ENCODE results near the gene THEMIS. TPM values are rescaled to one million over a fixed set of nuclear protein-coding genes. Genes with fewer than 3 reads are reported as not detected.
A peak's percentile ranks its signal among the peaks of the same experiment; 100 is the strongest.

The THEMIS gene
- total and polyA plus RNA-seq, 2 of the 4 experiments (the other 2 are of a cell fraction), result not detected

DNA sequence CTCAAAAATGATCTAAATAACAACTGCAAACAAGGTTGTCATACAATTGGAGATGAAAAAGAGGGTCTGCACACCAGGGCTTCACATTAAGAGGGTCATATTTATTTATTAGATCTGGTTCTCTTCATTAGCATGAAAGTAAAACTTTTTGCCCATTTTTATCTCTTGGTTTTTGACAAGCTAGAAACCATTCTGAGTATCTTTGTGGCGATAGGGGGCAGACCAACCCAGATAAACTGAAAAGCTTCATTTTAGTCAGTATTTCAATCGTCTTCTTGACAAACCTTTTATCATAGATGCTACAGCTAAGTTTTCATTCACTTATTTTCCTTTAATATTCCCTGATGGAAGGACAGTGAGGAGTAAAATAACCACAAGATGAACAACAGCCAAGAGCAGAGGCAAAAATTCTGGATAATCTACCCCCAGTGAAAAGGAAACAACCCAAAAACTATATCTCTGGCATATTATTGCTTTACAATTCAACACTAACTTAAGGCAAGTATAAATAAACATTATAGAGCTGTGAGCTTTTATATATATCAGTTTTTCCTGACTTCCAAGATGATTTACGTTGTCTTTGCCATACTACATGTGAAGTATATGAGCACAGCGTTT is 45.2 kb downstream of the THEMIS start:
- Histone ChIP-seq H4K8ac (ENCODE audit: low read depth in 2 of 2, low read length in 2 of 2) (no peak overlapping the region), H3K4ac (ENCODE audit: low read depth, low read length) (no peak overlapping the region), H2BK5ac (ENCODE audit: low read depth, low read length, poor library complexity, severe bottlenecking) (no peak overlapping the region), H3K27me3 (ENCODE audit: control insufficient read depth, insufficient read depth, low read length) (no peaks in the 10 kb centered on the region), H4K91ac (ENCODE audit: insufficient read depth, low read depth, low read length) (no peak overlapping the region), H3K4me2 (ENCODE audit: low read depth, low read length) (no peak overlapping the region), H2BK20ac (ENCODE audit: low read depth, low read length) (no peak overlapping the region), H3K27ac (ENCODE audit: insufficient read depth, low read length) (no peak overlapping the region), H3K14ac (replicated peaks; ENCODE audit: low read depth, low read length) (no peak overlapping the region), H3K79me1 (ENCODE audit: low read depth in 1 of 2, low read length in 2 of 2) (no peaks in the 10 kb centered on the region), H3K9me1 (ENCODE audit: insufficient read depth, low read length) (no peaks in the 10 kb centered on the region), H4K20me1 (ENCODE audit: insufficient read depth, low read length) (no peaks in the 10 kb centered on the region), H2AK9ac (replicated peaks; ENCODE audit: low read depth, low read length, poor library complexity) (no peak overlapping the region), H3K18ac (ENCODE audit: low read depth, low read length) (no peak overlapping the region), H3K9me3 (ENCODE audit: control insufficient read depth, insufficient read depth, low read length) (no peaks in the 10 kb centered on the region), H2AFZ (replicated peaks; ENCODE audit: low read length, poor library complexity) (no peak overlapping the region), H3K23ac (ENCODE audit: low read depth, low read length) (no peak overlapping the region), H3K9ac (ENCODE audit: low read depth, low read length) (no peak overlapping the region), H3K4me1 (ENCODE audit: control insufficient read depth, insufficient read depth, low read length) (no peaks in the 10 kb centered on the region), H2AK5ac (ENCODE audit: low read depth, low read length) (no peak overlapping the region), H3K36me3 (ENCODE audit: control insufficient read depth, insufficient read depth, low read length) (no peaks in the 10 kb centered on the region), H3K56ac (ENCODE audit: extremely low read depth, insufficient read depth, low read length) (no peak overlapping the region), H4K5ac (ENCODE audit: low read depth, low read length) (no peak overlapping the region), H2BK15ac (ENCODE audit: low read depth, low read length) (no peak overlapping the region), H3K4me3 (ENCODE audit: insufficient read depth, low read depth, low read length) (no peak overlapping the region), H2BK120ac (ENCODE audit: low read depth, low read length) (no peak overlapping the region)
- no TSS peak for BruUV-seq (replicated peaks)
- in situ Hi-C loops (cut with MboI; ENCODE audit: low sequenced_read_pairs), result loop anchor here (10.0 kb wide), 1 partner anchor 879 kb away; no protein-coding TSS in a partner anchor
- DNase-seq (peak; percentile 45), ATAC-seq (ENCODE audit: low read depth) (peak; percentile 60; the same call in 1 of the 2 replicates)
- peak; percentile 65 for TF ChIP-seq RAD21 (IDR thresholded peaks at IDR 0.05; ENCODE audit: low read length)
- peak; percentile 40; the same call in 1 of the 2 replicates for TF ChIP-seq SMC3 (IDR thresholded peaks at IDR 0.05; ENCODE audit: low read depth, low read length)
- TF ChIP-seq CEBPB (IDR thresholded peaks at IDR 0.05; ENCODE audit: low read depth, low read length), result no peak
- no peak for TF ChIP-seq MAFK (IDR thresholded peaks at IDR 0.05; ENCODE audit: low read depth, low read length)
- TF ChIP-seq, protein P1, sequence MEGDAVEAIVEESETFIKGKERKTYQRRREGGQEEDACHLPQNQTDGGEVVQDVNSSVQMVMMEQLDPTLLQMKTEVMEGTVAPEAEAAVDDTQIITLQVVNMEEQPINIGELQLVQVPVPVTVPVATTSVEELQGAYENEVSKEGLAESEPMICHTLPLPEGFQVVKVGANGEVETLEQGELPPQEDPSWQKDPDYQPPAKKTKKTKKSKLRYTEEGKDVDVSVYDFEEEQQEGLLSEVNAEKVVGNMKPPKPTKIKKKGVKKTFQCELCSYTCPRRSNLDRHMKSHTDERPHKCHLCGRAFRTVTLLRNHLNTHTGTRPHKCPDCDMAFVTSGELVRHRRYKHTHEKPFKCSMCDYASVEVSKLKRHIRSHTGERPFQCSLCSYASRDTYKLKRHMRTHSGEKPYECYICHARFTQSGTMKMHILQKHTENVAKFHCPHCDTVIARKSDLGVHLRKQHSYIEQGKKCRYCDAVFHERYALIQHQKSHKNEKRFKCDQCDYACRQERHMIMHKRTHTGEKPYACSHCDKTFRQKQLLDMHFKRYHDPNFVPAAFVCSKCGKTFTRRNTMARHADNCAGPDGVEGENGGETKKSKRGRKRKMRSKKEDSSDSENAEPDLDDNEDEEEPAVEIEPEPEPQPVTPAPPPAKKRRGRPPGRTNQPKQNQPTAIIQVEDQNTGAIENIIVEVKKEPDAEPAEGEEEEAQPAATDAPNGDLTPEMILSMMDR (conservative IDR thresholded peaks at IDR 0.05; ENCODE audit: low read depth, low read length), result peak; percentile 61
- dilution Hi-C loops (cut with HindIII; ENCODE audit: low sequenced_read_pairs, unreplicated experiment), result no loop called here
- POLR2A ChIA-PET (ENCODE audit: unreplicated experiment), result no interaction called here
- intact Hi-C loops (cut with micrococcal nuclease), result loop anchor here (2.0 to 10.0 kb wide), 5 partner anchors 122 to 877 kb away; no protein-coding TSS in a partner anchor
- WGBS, 2 experiments (ENCODE audit: extremely low coverage in 2 of 2, insufficient read length in 1 of 2), result no CpG with 5 or more reads among the region's 4 CpGs
- CTCF ChIA-PET, result interaction anchor here (0.6 to 1.4 kb wide), 4 partner anchors 105 to 1366 kb away, joined by 3 to 5 read pairs (median 4); no protein-coding TSS in a partner anchor

Data from IMR-90 (cell line).